ENCODE data around the gene UNC119B. TPM values are rescaled to one million over a fixed set of nuclear protein-coding genes. Genes with fewer than 3 reads are reported as not detected.
"Not testable (repeated sequence)": the region's sequence is repeated elsewhere in the genome, so short reads cannot be mapped to it uniquely, and the experiment has no call there.

Gene UNC119B
- total RNA-seq, 4 donors from 2014 or later, result 4.7 to 8.7 (median 7.8) TPM

- DNase-seq (no peak), ATAC-seq (no peak)
- intact Hi-C loops (cut with DNase I; ENCODE audit: low total_unique reads) (loop anchor here (1.0 to 5.0 kb wide), 4 partner anchors 36 to 177 kb away; partner anchors contain the start of genes MLEC and SPPL3), in situ Hi-C loops (cut with MboI; ENCODE audit: low sequenced_read_pairs in 4 of 4) (no loop called here)
- peak overlapping the region; percentile 92 to 96 (median 94) for H3K27ac ChIP-seq
- H3K9me3 ChIP-seq, result no peaks in the 10 kb centered on the region
- peak overlapping the region; percentile 78 to 92 (median 86) for H3K4me3 ChIP-seq
- TF ChIP-seq POLR2A (IDR thresholded peaks at IDR 0.05), result no peak
- no peak for TF ChIP-seq CTCF (IDR thresholded peaks at IDR 0.05 in 4 of 5, conservative IDR thresholded peaks at IDR 0.05 in 1 of 5)
- H3K4me1 ChIP-seq, result peaks cover 21 to 36% of the 10 kb centered on the region in 2 donors
- H3K27me3 ChIP-seq, result no peaks in the 10 kb centered on the region
- H3K36me3 ChIP-seq, result peaks cover 0 to 45% of the 10 kb centered on the region in 2 donors
Measured at GRCh38 chr12:120725151-120725658, 14.9 kb downstream of the UNC119B start.

GRCh38 chr12:120725659-120726509 lies 15.6 kb downstream of the UNC119B start, which contains the start of gene ACADS:
Gene ACADS (plus strand): TSS chr12:120725826. CDS start chr12:120725886, 60 bp downstream.
- H3K27me3 ChIP-seq, result no peaks in the 10 kb centered on the region
- H3K36me3 ChIP-seq, result peaks cover 0 to 50% of the 10 kb centered on the region in 2 donors
- in situ Hi-C loops (cut with MboI; ENCODE audit: low sequenced_read_pairs in 4 of 4) (no loop called here), intact Hi-C loops (cut with DNase I; ENCODE audit: low total_unique reads) (loop anchor here (1.0 to 5.0 kb wide), 4 partner anchors 35 to 176 kb away; partner anchors contain the start of genes MLEC and SPPL3)
- no peaks in the 10 kb centered on the region for H3K9me3 ChIP-seq
- peaks cover 16 to 30% of the 10 kb centered on the region in 2 donors for H3K4me1 ChIP-seq
- TF ChIP-seq CTCF (IDR thresholded peaks at IDR 0.05 in 4 of 5, conservative IDR thresholded peaks at IDR 0.05 in 1 of 5) (peak in 1 of 5 experiments; percentile 25), POLR2A (IDR thresholded peaks at IDR 0.05) (peak; percentile 86 to 88)
- DNase-seq, result peak; percentile 85 to 88
- peak within 1 kb of the TSS; percentile 92 to 96 (median 94) for H3K27ac ChIP-seq
- peak within 1 kb of the TSS; percentile 78 to 92 (median 86) for H3K4me3 ChIP-seq
- peak; percentile 83 to 89 for ATAC-seq

GRCh38 chr12:120726510-120726793 lies 16.2 kb downstream of the UNC119B start:
- intact Hi-C loops (cut with DNase I; ENCODE audit: low total_unique reads) (loop anchor here (5.0 kb wide), 2 partner anchors 126 to 176 kb away; partner anchors contain the start of gene SPPL3), in situ Hi-C loops (cut with MboI; ENCODE audit: low sequenced_read_pairs in 4 of 4) (no loop called here)
- H3K36me3 ChIP-seq, result peaks cover 0 to 54% of the 10 kb centered on the region in 2 donors
- H3K27ac ChIP-seq, result peak overlapping the region; percentile 92 to 96 (median 94)
- no peak for TF ChIP-seq CTCF (IDR thresholded peaks at IDR 0.05 in 4 of 5, conservative IDR thresholded peaks at IDR 0.05 in 1 of 5)
- TF ChIP-seq POLR2A (IDR thresholded peaks at IDR 0.05), result no peak
- no peaks in the 10 kb centered on the region for H3K9me3 ChIP-seq
- peaks cover 13 to 25% of the 10 kb centered on the region in 2 donors for H3K4me1 ChIP-seq
- no peak for DNase-seq
- H3K27me3 ChIP-seq, result no peaks in the 10 kb centered on the region
- H3K4me3 ChIP-seq, result peak overlapping the region; percentile 78 to 92 (median 86)
- no peak for ATAC-seq

- H3K9me3 ChIP-seq, result no peaks in the 10 kb centered on the region
- TF ChIP-seq CTCF (IDR thresholded peaks at IDR 0.05 in 4 of 5, conservative IDR thresholded peaks at IDR 0.05 in 1 of 5) (no peak), POLR2A (IDR thresholded peaks at IDR 0.05) (no peak)
- in situ Hi-C loops (cut with MboI; ENCODE audit: low sequenced_read_pairs in 4 of 4) (no loop called here), intact Hi-C loops (cut with DNase I; ENCODE audit: low total_unique reads) (loop anchor here (5.0 kb wide), 2 partner anchors 125 to 175 kb away; partner anchors contain the start of gene SPPL3)
- H3K36me3 ChIP-seq, result peaks cover 0 to 51% of the 10 kb centered on the region in 2 donors
- DNase-seq (no peak), ATAC-seq (no peak)
- H3K27me3 ChIP-seq, result no peaks in the 10 kb centered on the region
- peak overlapping the region; percentile 92 to 96 (median 94) for H3K27ac ChIP-seq
- peak overlapping the region; percentile 78 to 92 (median 86) for H3K4me3 ChIP-seq
- H3K4me1 ChIP-seq, result peaks cover 13 to 20% of the 10 kb centered on the region in 2 donors
Measured at GRCh38 chr12:120726961-120727360, 16.7 kb downstream of the UNC119B start.

GRCh38 chr12:120732198-120732597 lies 21.9 kb downstream of the UNC119B start:
- H3K36me3 ChIP-seq, result peaks cover 0 to 45% of the 10 kb centered on the region in 2 donors
- DNase-seq; H3K4me1 ChIP-seq; H3K27ac ChIP-seq; H3K9me3 ChIP-seq; in situ Hi-C loops (cut with MboI; ENCODE audit: low sequenced_read_pairs in 4 of 4); H3K4me3 ChIP-seq; intact Hi-C loops (cut with DNase I; ENCODE audit: low total_unique reads); ATAC-seq; H3K27me3 ChIP-seq: not testable (repeated sequence)
